ENCODE data around the gene XYLT1. TPM values are rescaled to one million over a fixed set of nuclear protein-coding genes. Genes with fewer than 3 reads are reported as not detected.

Gene XYLT1
- total and polyA plus RNA-seq, 9 of the 15 experiments (the other 6 are each of a cell fraction or from before 2014, with no cell fraction given) = 0.03 to 0.09 (median 0.08) TPM; not detected in 6

GRCh38 chr16:17304106-17304490, 166.7 kb downstream of the XYLT1 start:
- H2AFZ ChIP-seq (ENCODE audit: low read depth, low read length) = no peak overlapping the region
- no peak for TF ChIP-seq ZKSCAN8 (CRISPR knock-in tag; IDR thresholded peaks at IDR 0.05)
- peaks cover 3 to 29% of the 10 kb centered on the region in 2 experiments; a peak in 3 of 5 replicates for H3K27me3 ChIP-seq (ENCODE audit: control insufficient read depth in 2 of 2, insufficient read depth in 2 of 2, low read length in 2 of 2)
- 0% methylated on average over 2 of the region's 2 CpGs for WGBS (ENCODE audit: insufficient coverage, low coverage, missing lambda C conversion rate)
- POLR2A ChIA-PET = no interaction called here
- BruUV-seq (replicated peaks) = no TSS peak
- no peak for DNase-seq (ENCODE audit: extremely low read depth in 1 of 4, low spot score in 3 of 4)
- no peak for FAIRE-seq
- H3K4me2 ChIP-seq (ENCODE audit: insufficient read depth, low read length) = no peak overlapping the region
- H3K4me3 ChIP-seq = no peak overlapping the region
- no peaks in the 10 kb centered on the region for H3K9me3 ChIP-seq (replicated peaks; ENCODE audit: control insufficient read depth, insufficient read depth, low read depth, low read length)
- H3K27ac ChIP-seq (ENCODE audit: extremely low read depth, low read depth, low read length) = no peak overlapping the region
- ATAC-seq = no peak
- intact Hi-C loops (cut with micrococcal nuclease) (no loop called here), in situ Hi-C loops (cut with MboI) (no loop called here)
- CTCF ChIA-PET (ENCODE audit: low intra/inter-chr PET ratio) = no interaction called here
- no peaks in the 10 kb centered on the region for H3K4me1 ChIP-seq (replicated peaks in 1 of 2; ENCODE audit: control insufficient read depth in 2 of 2, insufficient read depth in 2 of 2, low read length in 2 of 2)
- H4K20me1 ChIP-seq (replicated peaks; ENCODE audit: control insufficient read depth, insufficient read depth, low read length) = 0 out of 2 replicates have a peak, but pooled peaks cover 4% of the 10 kb centered on the region
- H3K36me3 ChIP-seq (ENCODE audit: control insufficient read depth, insufficient read depth, low read length) = no peaks in the 10 kb centered on the region
- no peaks in the 10 kb centered on the region for H3K79me2 ChIP-seq (ENCODE audit: control insufficient read depth, insufficient read depth, low read length)
- H3K9ac ChIP-seq (ENCODE audit: insufficient read depth in 1 of 2, low read depth in 2 of 2, low read length in 2 of 2) = no peak overlapping the region
- H3K9me1 ChIP-seq (ENCODE audit: control insufficient read depth, insufficient read depth, low read length) = no peaks in the 10 kb centered on the region

GRCh38 chr16:17303101-17303500, 167.7 kb downstream of the XYLT1 start:
- ATAC-seq (no peak), FAIRE-seq (no peak), DNase-seq (ENCODE audit: extremely low read depth in 1 of 4, low spot score in 3 of 4) (no peak)
- Histone ChIP-seq H3K27ac (ENCODE audit: extremely low read depth, low read depth, low read length) (no peak overlapping the region), H2AFZ (ENCODE audit: low read depth, low read length) (no peak overlapping the region), H3K4me1 (replicated peaks in 1 of 2; ENCODE audit: control insufficient read depth in 2 of 2, insufficient read depth in 2 of 2, low read length in 2 of 2) (no peaks in the 10 kb centered on the region), H3K4me2 (ENCODE audit: insufficient read depth, low read length) (no peak overlapping the region), H3K9ac (ENCODE audit: insufficient read depth in 1 of 2, low read depth in 2 of 2, low read length in 2 of 2) (no peak overlapping the region), H3K27me3 (ENCODE audit: control insufficient read depth in 2 of 2, insufficient read depth in 2 of 2, low read length in 2 of 2) (peaks cover 10 to 33% of the 10 kb centered on the region in 2 experiments; a peak in 4 of 5 replicates), H3K36me3 (ENCODE audit: control insufficient read depth, insufficient read depth, low read length) (no peaks in the 10 kb centered on the region), H3K4me3 (no peak overlapping the region), H3K9me3 (replicated peaks; ENCODE audit: control insufficient read depth, insufficient read depth, low read depth, low read length) (no peaks in the 10 kb centered on the region), H4K20me1 (replicated peaks; ENCODE audit: control insufficient read depth, insufficient read depth, low read length) (0 out of 2 replicates have a peak, but pooled peaks cover 4% of the 10 kb centered on the region), H3K79me2 (ENCODE audit: control insufficient read depth, insufficient read depth, low read length) (no peaks in the 10 kb centered on the region), H3K9me1 (ENCODE audit: control insufficient read depth, insufficient read depth, low read length) (no peaks in the 10 kb centered on the region)
- 1% methylated on average over 5 of the region's 5 CpGs for WGBS (ENCODE audit: insufficient coverage, low coverage, missing lambda C conversion rate)
- ChIA-PET CTCF (ENCODE audit: low intra/inter-chr PET ratio) (no interaction called here), POLR2A (interaction anchor here (1.2 kb wide), 1 partner anchor 11 kb away, joined by 4 read pairs; no protein-coding TSS in a partner anchor)
- intact Hi-C loops (cut with micrococcal nuclease) (no loop called here), in situ Hi-C loops (cut with MboI) (no loop called here)
- TF ChIP-seq HCFC1 (IDR thresholded peaks at IDR 0.05; ENCODE audit: low read depth, low read length) = no peak
- TF ChIP-seq FOXP1 (CRISPR knock-in tag; IDR thresholded peaks at IDR 0.05) = no peak
- TF ChIP-seq ZEB2 (IDR thresholded peaks at IDR 0.05) = no peak
- no peak for TF ChIP-seq TAL1 (IDR thresholded peaks at IDR 0.05)
- BruUV-seq (replicated peaks) = no TSS peak

Data from K562 (cell line).